B cell (primary cell): ENCODE results near the gene NUPR2. TPM values are rescaled to one million over a fixed set of nuclear protein-coding genes. Genes with fewer than 3 reads are reported as not detected.
"Not testable (repeated sequence)": the region's sequence is repeated elsewhere in the genome, so short reads cannot be mapped to it uniquely, and the experiment has no call there.

Source experiments
- ATAC-seq: fragments of 200-7000 bp; cut with Tn5 transposase; one replicate; pipeline ENCODE4 v1.10.0; 2021; ENCODE audit warnings: low read depth, mild to moderate bottlenecking, moderate number of reproducible peaks, moderate library complexity
- CTCF ChIA-PET: fragments of 350-600 bp; sonication (Branson Sonifier 250); formaldehyde crosslinking; loops from one replicate; lab custom pipeline; 2021; ENCODE audit warnings: antibody characterized with exemption, inconsistent platforms; lab: Charles Lee
- POLR2A ChIA-PET: fragments of 350-600 bp; sonication (Branson Sonifier 250); formaldehyde crosslinking; loops from one replicate; lab custom pipeline; 2021; ENCODE audit warnings: antibody characterized with exemption; lab: Charles Lee
- DNase-seq: peaks from one replicate; pipeline ENCODE4 v3.0.0; 2013
- H2AFZ ChIP-seq: 2 replicates; pipeline ENCODE4 v1.6.1; 2012; ENCODE audit warnings: mild to moderate bottlenecking, low read depth, low read length; ENCODE audit not compliant: insufficient read depth, poor library complexity, severe bottlenecking
- H3K27ac ChIP-seq, 2 donors: 1 replicate in 1 of 2; 2 replicates in 1 of 2; pipeline ENCODE4 v1.5.1; 2012 to 2013; ENCODE audit warnings: low read length in 2 of 2, mild to moderate bottlenecking in 2 of 2, moderate library complexity in 1 of 2
- H3K27me3 ChIP-seq, 4 experiments: fragments of 200-600 bp in 1 of 4; sonication (generic) in 1 of 4; replicated peaks in 1 of 4; 1 replicate in 2 of 4; 2 replicates in 2 of 4; pipeline versions ENCODE4 v1.6.1 to v1.7.0; 2013 to 2016; ENCODE audit warnings: low read length in 3 of 4, mild to moderate bottlenecking in 2 of 4, mixed read lengths in 1 of 4, moderate library complexity in 1 of 4; ENCODE audit not compliant: insufficient read depth in 4 of 4, control insufficient read depth in 3 of 4; ENCODE audit errors: control extremely low read depth in 1 of 4
- H3K36me3 ChIP-seq, 2 experiments: replicated peaks in 1 of 2; 1 replicate in 1 of 2; 2 replicates in 1 of 2; pipeline versions ENCODE4 v1.6.1 to v1.7.1; 2013; ENCODE audit warnings: low read length in 1 of 2; ENCODE audit not compliant: insufficient read depth in 2 of 2, control insufficient read depth in 1 of 2; ENCODE audit errors: control extremely low read depth in 1 of 2, extremely low read depth in 1 of 2
- H3K4me1 ChIP-seq, 2 donors: fragments of 200-600 bp in 1 of 2; sonication (generic) in 1 of 2; 1 replicate in 1 of 2; 2 replicates in 1 of 2; pipeline versions ENCODE4 v1.5.1 to v1.6.1; 2013 to 2017; ENCODE audit warnings: low read length in 2 of 2; ENCODE audit not compliant: control insufficient read depth in 2 of 2, insufficient read depth in 2 of 2
- H3K4me2 ChIP-seq: replicated peaks from 2 replicates; pipeline ENCODE3; 2012; ENCODE audit warnings: mild to moderate bottlenecking, low read depth, low read length; ENCODE audit not compliant: poor library complexity, severe bottlenecking
- H3K4me3 ChIP-seq, 5 experiments: fragments of 200-600 bp in 1 of 5; sonication (generic) in 1 of 5; 1 replicate in 3 of 5; 2 replicates in 2 of 5; pipeline versions ENCODE4 v1.5.1 to v1.7.0; 2011 to 2016; ENCODE audit warnings: low read length in 4 of 5, mild to moderate bottlenecking in 4 of 5, low read depth in 2 of 5, control low read depth in 1 of 5, moderate library complexity in 1 of 5; ENCODE audit not compliant: insufficient read depth in 1 of 5; ENCODE audit errors: control extremely low read depth in 1 of 5, extremely low read depth in 1 of 5
- H3K79me2 ChIP-seq: fragments of 200-600 bp; sonication (generic); one replicate; pipeline ENCODE4 v1.6.0; 2016; ENCODE audit warnings: low read length; ENCODE audit not compliant: control insufficient read depth, insufficient read depth
- H3K9ac ChIP-seq: fragments of 200-600 bp; sonication (generic); 2 replicates; pipeline ENCODE4 v1.6.1; 2017; ENCODE audit warnings: mild to moderate bottlenecking, low read length, moderate library complexity
- H3K9me3 ChIP-seq, 3 donors: one replicate each; pipeline versions ENCODE4 v1.6.1 to v1.7.1; 2013; ENCODE audit warnings: low read length in 2 of 3; ENCODE audit not compliant: control insufficient read depth in 2 of 3, insufficient read depth in 1 of 3; ENCODE audit errors: control extremely low read depth in 1 of 3
- H4K20me1 ChIP-seq: 2 replicates; pipeline ENCODE4 v1.6.0; 2012; ENCODE audit warnings: mild to moderate bottlenecking, low read length; ENCODE audit not compliant: insufficient read depth, control insufficient read depth, poor library complexity, severe bottlenecking
- H3K27ac Mint-ChIP-seq: one replicate; pipeline ENCODE4 v1.8.0; 2021; ENCODE audit warnings: mixed read lengths
- H3K27me3 Mint-ChIP-seq: one replicate; pipeline ENCODE4 v1.8.0; 2021; ENCODE audit warnings: mixed read lengths
- H3K4me1 Mint-ChIP-seq: one replicate; pipeline ENCODE4 v1.8.0; 2021; ENCODE audit warnings: mixed read lengths
- H3K4me3 Mint-ChIP-seq: one replicate; pipeline ENCODE4 v1.8.0; 2021; ENCODE audit warnings: mixed read lengths
- H3K9me3 Mint-ChIP-seq: one replicate; pipeline ENCODE4 v1.8.0; 2022; ENCODE audit warnings: mixed read lengths; ENCODE audit not compliant: insufficient read depth
- EZH2 ChIP-seq: IDR thresholded peaks from 2 replicates; pipeline ENCODE4 v1.6.1; 2012; ENCODE audit warnings: borderline replicate concordance, low read depth, mild to moderate bottlenecking, moderate library complexity, low read length; ENCODE audit not compliant: insufficient read depth, poor library complexity, severe bottlenecking
- WGBS: methylation state at CpG from one replicate; pipeline ENCODE4 v1.1.5; 2013; ENCODE audit warnings: missing lambda C conversion rate; ENCODE audit not compliant: insufficient coverage; 5-methylcytosine and 5-hydroxymethylcytosine counted together
- intact Hi-C: fragments of 100-400 bp; cut with micrococcal nuclease; formaldehyde crosslinking; loops from one replicate; pipeline ENCODE4 v1.10.0; 2022
- polyA plus RNA-seq: library from polyadenylated mRNA; depleted of rRNA; stranded (reverse); fragments of >200 nt; gene quantifications from 2 replicates; pipeline ENCODE4 v1.2.3, GENCODE V29; 2012
- total RNA-seq, 2 donors: library from RNA; stranded (reverse); fragments of 120-200 nt in 1 of 2; gene quantifications; 1 replicate in 1 of 2; 2 replicates in 1 of 2; pipeline versions ENCODE4 v1.2.3 to v1.2.4, GENCODE V29; 2013 to 2022
- TF ChIP-seq, protein P1 (sequence below): fragments of 200-600 bp; IDR thresholded peaks from one replicate; pipeline ENCODE4 v1.8.0; 2022; ENCODE audit warnings: antibody characterized with exemption, mild to moderate bottlenecking

Gene NUPR2
- total and polyA plus RNA-seq, 2 donors (not counting 1 experiment from before 2014, with no cell fraction given), result not detected

DNA sequence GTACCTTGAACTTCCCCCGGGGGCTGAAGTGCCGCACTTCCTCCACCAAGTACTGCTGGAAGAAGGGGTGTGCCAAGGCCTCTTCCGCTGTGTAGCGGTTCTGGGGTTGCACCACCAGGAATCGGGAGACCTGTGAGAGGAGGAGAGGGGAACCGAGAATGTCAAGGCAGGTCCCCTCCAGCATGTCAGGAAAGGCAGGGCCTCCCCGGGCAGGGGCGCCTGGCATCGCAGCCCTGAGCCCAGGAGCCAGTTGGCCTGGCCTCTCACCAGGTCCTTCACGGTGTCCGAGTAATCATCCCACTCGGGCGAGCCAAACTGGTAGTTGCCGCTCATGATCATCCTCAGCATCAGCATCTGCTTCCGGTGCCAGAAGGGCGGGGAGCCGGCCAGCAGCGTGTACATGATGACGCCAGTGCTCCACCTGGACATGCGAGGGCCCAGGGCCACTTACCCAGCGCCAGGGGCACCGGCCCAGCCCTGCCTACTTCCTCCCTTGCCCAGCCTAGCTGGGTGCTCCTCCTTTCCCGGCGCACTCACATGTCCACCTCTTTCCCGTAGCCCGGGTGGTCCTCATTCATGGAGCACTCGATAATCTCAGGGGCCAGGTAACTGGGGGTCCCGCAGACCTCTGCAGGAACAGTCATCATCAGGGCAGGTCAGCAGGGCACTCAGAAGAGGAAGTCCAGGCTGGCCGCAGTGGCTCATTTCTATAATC is 34.4 kb downstream of the NUPR2 start:
- H3K4me3 Mint-ChIP-seq, result no peak overlapping the region
- no peaks in the 10 kb centered on the region for H3K9me3 ChIP-seq
- 98% methylated on average over 28 of the region's 29 CpGs for WGBS
- ChIA-PET POLR2A (no interaction called here), CTCF (interaction anchor here (0.6 kb wide), 1 partner anchor 684 kb away, joined by 3 read pairs; no protein-coding TSS in a partner anchor)
- H3K4me3 ChIP-seq, result no peak overlapping the region
- H3K27me3 ChIP-seq, result no peaks in the 10 kb centered on the region
- H3K36me3 ChIP-seq, result peaks cover 0 to 39% of the 10 kb centered on the region in 2 experiments
- no peaks in the 10 kb centered on the region for H3K27me3 Mint-ChIP-seq
- no peaks in the 10 kb centered on the region for H3K79me2 ChIP-seq
- intact Hi-C loops, result no loop called here
- H3K4me1 Mint-ChIP-seq, result no peaks in the 10 kb centered on the region
- no peak for DNase-seq
- TF ChIP-seq EZH2, result no peak
- TF ChIP-seq, protein P1, sequence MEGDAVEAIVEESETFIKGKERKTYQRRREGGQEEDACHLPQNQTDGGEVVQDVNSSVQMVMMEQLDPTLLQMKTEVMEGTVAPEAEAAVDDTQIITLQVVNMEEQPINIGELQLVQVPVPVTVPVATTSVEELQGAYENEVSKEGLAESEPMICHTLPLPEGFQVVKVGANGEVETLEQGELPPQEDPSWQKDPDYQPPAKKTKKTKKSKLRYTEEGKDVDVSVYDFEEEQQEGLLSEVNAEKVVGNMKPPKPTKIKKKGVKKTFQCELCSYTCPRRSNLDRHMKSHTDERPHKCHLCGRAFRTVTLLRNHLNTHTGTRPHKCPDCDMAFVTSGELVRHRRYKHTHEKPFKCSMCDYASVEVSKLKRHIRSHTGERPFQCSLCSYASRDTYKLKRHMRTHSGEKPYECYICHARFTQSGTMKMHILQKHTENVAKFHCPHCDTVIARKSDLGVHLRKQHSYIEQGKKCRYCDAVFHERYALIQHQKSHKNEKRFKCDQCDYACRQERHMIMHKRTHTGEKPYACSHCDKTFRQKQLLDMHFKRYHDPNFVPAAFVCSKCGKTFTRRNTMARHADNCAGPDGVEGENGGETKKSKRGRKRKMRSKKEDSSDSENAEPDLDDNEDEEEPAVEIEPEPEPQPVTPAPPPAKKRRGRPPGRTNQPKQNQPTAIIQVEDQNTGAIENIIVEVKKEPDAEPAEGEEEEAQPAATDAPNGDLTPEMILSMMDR, result no peak
- H3K9ac ChIP-seq, result no peak overlapping the region
- H3K27ac Mint-ChIP-seq, result no peak overlapping the region
- no peak for ATAC-seq
- H3K4me1 ChIP-seq, result no peaks in the 10 kb centered on the region
- no peaks in the 10 kb centered on the region for H4K20me1 ChIP-seq
- no peak overlapping the region for H3K4me2 ChIP-seq
- H3K27ac ChIP-seq, result no peak overlapping the region
- no peaks in the 10 kb centered on the region for H3K9me3 Mint-ChIP-seq
- H2AFZ ChIP-seq, result no peak overlapping the region

DNA sequence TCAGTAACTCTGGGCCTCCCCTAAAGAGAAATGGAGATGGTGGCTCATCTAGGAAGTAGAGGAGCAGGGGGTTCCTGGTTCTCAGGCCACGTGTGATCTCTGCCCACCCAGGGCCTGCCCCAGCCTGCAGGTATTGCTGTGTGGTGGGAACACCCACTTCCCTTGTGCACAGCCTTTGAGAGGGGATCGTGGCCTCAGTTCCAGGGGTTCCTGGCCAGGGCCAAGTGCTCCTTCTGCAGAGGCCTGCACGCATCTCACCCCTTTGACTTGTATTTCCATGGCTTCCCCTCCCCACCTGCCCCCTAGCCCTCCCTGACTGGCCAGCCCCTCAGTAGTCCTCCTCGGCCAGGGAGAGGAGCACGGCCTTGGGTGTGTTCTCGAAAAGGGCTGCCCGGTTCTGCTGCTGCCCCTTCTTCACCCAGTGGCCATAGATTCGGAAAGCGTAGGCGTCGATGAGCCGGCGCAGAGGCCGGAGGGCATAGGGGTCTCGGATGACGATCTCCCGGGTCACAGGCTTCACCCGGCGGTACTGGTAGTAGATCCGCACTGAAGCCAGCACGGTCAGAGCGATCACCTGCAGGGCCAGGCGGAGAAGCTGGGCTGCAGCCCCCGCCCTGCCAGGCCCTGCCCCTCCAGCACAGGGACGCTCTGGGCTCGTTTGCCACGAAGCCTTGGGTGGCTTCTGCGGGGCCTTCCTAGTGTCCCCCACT is 35.3 kb downstream of the NUPR2 start:
- H3K9me3 ChIP-seq, H3K79me2 ChIP-seq, H3K9me3 Mint-ChIP-seq, H3K27ac ChIP-seq, DNase-seq, CTCF ChIA-PET, intact Hi-C loops, H3K4me2 ChIP-seq, H3K27me3 Mint-ChIP-seq, H3K27me3 ChIP-seq, H3K4me3 Mint-ChIP-seq, H3K4me1 ChIP-seq, H3K4me3 ChIP-seq, H4K20me1 ChIP-seq, H2AFZ ChIP-seq, POLR2A ChIA-PET, H3K27ac Mint-ChIP-seq, ATAC-seq, H3K4me1 Mint-ChIP-seq, H3K9ac ChIP-seq: not testable (repeated sequence)
- peaks cover 0 to 42% of the 10 kb centered on the region in 2 experiments for H3K36me3 ChIP-seq
- 96% methylated on average over 26 of the region's 28 CpGs for WGBS
